ENCODE results near the gene LRRC41.
"Not testable (repeated sequence)": the region's sequence is repeated elsewhere in the genome, so short reads cannot be mapped to it uniquely, and the experiment has no call there.

LRRC41 gene, protein sequence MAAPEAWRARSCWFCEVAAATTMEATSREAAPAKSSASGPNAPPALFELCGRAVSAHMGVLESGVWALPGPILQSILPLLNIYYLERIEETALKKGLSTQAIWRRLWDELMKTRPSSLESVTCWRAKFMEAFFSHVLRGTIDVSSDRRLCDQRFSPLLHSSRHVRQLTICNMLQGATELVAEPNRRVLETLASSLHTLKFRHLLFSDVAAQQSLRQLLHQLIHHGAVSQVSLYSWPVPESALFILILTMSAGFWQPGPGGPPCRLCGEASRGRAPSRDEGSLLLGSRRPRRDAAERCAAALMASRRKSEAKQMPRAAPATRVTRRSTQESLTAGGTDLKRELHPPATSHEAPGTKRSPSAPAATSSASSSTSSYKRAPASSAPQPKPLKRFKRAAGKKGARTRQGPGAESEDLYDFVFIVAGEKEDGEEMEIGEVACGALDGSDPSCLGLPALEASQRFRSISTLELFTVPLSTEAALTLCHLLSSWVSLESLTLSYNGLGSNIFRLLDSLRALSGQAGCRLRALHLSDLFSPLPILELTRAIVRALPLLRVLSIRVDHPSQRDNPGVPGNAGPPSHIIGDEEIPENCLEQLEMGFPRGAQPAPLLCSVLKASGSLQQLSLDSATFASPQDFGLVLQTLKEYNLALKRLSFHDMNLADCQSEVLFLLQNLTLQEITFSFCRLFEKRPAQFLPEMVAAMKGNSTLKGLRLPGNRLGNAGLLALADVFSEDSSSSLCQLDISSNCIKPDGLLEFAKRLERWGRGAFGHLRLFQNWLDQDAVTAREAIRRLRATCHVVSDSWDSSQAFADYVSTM

DNA sequence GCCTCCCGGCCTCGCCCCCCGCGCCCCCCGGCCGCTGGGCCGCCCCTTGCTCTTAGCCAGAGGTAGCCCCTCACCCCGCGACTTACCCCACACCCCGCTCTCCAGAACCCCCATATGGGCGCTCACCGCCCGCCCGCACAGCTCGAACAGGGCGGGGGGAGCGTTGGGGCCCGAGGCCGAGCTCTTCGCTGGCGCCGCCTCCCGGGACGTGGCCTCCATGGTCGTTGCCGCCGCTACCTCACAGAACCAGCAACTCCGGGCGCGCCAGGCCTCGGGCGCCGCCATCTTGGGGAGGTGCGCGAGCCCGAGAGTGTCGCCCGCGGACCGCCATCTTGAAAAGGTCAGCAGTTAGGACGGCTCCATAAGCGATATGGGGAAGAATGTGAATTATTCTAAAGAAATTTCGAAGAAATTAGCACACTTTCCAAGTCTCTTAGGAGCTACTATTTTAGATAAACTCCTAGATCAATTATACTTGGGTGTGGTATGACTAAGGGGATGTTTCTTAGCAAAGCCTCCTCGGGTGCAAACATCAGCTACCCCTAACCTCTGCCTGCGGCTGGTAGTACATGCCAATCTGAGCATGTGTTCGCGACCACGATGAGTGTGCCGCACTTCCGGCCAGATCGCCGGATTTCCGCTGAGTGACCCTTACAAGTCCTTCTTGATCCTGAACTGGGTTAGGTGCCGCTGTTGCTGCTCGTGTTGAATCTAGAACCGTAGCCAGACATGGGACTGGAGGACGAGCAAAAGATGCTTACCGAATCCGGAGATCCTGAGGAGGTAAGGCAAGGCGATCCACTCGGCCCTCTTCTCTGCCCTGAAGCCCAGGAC, at the start of gene LRRC41, which contains the start of gene UQCRH:
TSS of gene LRRC41 (minus strand) at position 579 of the 834 bp plus-strand sequence. CDS start at position 285, 294 bp downstream.
TSS of gene UQCRH (plus strand) at position 661 of the 834 bp plus-strand sequence. CDS start at position 730, 69 bp downstream.
- DNase-seq (ENCODE audit: low read depth in 2 of 3, low spot score in 2 of 3): peak; percentile 84 to 88 (median 86)

DNA sequence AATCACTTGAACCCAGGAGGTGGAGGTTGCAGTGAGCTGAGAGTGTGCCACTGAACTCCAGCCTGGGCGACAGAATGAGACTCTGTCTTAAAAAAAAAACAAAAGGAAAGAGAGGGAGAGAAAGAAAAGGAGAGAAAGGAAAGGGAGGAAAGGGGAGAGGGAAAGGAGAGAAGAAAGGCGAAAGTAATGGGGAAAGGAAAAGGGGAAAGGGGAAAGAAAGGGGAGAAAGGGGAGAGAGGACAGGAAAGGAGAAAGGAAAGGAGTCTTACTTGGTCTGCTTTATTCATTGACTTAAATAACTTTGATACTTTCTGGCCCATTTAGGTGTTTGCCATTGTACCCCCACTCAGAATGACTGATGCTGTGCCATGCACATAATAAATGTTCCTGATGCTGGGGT, 48.9 kb upstream of the LRRC41 start:
- DNase-seq (ENCODE audit: low read depth in 2 of 3, low spot score in 2 of 3): no peak

DNA sequence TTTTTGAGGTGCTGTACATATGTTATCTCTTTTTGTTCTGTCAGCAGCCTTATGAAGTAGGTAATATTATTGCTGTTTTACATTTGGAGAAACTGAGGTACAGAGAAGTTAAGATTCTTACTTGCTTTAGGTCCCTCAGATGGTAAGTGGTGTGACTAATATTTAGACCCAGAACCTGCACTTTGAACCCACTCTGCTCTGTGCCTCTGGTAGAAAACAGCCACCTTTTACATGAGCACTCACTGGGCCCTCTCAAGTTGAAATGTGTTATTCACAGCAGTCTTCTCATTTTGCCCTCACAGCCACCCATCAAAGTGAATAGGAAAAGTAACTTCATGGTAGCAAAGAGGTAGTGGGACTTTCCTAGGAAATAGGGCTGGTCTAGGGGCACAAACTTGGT, 41.9 kb upstream of the LRRC41 start:
- no peak for DNase-seq (ENCODE audit: low read depth in 2 of 3, low spot score in 2 of 3)

DNA sequence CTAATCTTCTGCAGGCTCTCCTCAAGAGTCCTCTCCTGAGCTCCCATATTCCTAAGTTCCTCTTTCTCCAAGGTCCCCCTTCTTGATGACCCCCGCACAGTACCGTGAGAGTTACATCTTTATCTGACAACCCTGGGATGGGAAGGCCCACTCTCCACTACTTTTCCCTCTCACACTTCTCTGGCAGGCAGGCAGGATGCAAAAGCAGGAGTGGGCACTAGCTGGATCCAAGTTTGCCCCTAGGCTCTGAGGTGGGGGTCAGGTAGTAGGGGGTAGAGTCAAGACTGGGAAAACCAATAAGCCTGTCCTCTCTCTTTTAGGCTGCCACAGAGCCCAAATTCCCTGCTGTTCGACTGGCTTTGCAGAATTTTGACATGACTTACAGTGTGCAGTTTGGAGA, 41.1 kb upstream of the LRRC41 start:
- no peak for DNase-seq (ENCODE audit: low read depth in 2 of 3, low spot score in 2 of 3)

DNA sequence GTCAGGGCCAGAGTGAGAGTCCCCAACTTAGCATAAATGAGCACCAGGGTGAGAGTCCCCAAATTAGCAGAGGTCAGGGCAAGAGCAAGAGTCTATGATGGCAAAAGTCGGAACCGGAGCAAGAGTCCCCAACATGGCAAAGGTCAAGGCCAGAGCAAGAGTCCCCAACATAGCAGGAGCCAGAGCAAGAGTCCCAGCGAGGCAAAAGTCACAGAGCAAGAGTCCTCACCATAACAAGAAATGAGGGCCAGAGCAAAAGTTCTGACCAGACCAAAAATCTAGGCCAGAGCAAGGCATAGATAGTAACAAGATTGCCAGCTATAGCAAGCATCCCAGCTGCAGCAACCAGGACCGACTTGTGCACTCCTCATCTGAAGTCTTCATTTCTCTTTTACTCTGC, 40.3 kb upstream of the LRRC41 start:
- DNase-seq (ENCODE audit: low read depth in 2 of 3, low spot score in 2 of 3): no peak

DNA sequence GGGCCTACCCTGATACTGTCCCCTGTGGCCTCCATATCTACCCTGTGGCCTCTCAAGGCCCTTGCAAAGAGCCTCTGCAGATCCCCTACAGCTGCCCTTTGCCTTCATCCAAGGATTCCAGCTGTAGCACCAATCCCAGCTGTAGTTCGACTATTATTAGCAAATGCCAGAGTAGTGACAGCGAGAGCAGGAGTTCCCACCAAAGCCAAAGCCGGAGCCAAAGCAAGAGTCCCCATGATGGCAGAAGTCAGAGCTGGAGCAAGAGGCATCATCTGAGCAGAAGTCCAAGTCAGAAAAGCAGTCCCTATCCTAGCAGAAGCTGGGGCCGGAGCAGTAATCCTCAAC, 39.9 kb upstream of the LRRC41 start:
- DNase-seq (ENCODE audit: low read depth in 2 of 3, low spot score in 2 of 3): no peak

DNA sequence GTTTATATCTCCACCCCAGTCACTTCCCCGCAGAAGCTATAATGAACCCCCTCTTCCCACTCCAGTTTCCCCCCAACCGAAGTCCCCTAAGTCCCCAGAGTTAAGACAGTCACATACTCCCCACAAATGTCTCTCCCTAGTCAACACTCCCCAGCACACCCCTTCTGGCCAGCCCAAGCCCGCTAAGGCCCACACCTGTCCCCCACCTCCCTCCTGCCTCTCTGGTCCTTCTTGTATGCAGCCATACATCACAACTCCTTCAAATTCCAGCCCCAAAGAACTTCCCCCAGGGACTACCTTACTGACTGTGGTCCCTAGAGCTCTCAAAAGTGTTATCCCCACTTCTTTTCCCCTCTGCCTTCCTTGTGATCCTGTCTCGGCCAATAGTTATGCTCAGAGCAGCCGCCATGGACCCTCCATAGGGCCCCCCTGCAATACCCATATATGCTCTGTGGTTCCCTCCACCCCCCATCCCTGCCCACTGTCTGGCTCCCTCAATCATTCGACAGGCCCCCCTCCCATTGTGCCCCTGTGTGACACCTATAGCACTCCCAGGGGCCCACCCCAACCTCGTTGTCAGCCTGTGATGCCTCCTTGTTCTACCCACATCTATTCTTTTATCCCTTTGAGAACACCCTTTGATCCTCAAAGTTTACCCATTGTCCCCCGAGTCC, 39.4 kb upstream of the LRRC41 start:
- DNase-seq (ENCODE audit: low read depth in 2 of 3, low spot score in 2 of 3): no peak

DNA sequence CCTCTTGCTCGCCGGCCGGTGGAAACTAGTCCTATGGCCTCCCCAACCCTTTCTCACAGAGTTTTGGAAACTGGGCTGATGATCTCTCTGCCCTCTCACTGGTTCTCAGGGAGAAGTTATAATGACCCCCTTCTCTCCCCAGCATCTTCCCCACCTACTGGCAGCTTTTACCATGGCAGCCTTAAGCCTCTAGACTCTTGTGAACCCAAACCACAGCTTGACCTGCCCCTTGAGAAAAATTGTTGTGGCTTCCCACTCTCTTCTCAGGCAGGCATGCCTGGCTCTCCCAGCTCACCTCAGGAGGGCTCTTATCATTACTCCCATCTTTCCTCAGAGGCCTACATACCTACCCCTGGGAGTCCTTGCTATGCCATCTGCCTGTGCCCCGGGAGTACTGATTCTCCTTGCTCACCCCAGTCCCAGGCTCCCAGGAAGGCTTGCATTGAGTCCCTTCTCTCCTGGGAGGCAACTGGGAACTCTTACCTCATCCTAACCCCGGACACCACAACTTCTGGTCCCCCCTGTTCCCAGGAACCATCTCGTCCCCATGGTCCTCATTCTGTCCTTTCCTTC, 38.8 kb upstream of the LRRC41 start:
- DNase-seq (ENCODE audit: low read depth in 2 of 3, low spot score in 2 of 3): no peak

DNA sequence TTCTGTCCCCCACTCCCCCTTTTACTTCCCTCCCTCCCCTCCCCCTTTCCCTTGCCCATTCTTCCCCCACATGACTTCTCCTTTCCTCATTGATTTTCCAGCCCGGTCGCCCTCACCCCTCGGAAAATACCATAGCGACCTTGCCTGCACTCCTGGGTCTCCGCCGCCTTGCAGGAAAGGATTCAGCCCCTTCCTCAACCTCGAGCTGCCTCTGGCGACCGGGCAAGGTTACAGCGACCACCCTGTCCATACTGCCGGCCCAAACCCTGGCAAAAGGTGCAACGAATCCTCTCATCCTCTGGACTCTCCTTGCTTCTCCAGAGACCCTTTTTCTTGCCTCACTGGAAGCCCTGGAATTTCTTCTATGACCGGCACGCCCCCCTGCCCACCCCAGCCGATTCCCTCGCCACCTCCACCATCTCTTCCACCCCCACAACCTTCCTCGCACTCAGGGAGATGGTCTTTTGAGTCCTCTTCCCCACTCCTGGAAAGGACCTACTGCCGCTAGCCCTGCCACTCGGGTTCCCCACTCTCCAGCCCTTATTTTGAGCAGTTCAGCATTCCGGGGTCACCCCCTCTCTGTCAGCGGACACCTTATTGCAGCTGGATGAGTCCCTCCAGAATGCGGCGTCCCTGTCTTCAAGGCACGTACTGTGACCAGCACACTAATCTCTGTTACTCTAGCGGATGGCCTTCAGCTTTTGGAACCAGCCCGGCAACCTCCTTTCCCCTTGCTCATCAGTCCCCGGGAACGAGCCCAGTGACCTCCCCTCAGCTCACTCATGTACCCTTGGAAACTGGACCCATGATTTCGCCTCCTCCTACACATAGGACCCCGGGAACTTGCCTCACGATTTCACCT, 38.0 kb upstream of the LRRC41 start:
- DNase-seq (ENCODE audit: low read depth in 2 of 3, low spot score in 2 of 3): no peak

DNA sequence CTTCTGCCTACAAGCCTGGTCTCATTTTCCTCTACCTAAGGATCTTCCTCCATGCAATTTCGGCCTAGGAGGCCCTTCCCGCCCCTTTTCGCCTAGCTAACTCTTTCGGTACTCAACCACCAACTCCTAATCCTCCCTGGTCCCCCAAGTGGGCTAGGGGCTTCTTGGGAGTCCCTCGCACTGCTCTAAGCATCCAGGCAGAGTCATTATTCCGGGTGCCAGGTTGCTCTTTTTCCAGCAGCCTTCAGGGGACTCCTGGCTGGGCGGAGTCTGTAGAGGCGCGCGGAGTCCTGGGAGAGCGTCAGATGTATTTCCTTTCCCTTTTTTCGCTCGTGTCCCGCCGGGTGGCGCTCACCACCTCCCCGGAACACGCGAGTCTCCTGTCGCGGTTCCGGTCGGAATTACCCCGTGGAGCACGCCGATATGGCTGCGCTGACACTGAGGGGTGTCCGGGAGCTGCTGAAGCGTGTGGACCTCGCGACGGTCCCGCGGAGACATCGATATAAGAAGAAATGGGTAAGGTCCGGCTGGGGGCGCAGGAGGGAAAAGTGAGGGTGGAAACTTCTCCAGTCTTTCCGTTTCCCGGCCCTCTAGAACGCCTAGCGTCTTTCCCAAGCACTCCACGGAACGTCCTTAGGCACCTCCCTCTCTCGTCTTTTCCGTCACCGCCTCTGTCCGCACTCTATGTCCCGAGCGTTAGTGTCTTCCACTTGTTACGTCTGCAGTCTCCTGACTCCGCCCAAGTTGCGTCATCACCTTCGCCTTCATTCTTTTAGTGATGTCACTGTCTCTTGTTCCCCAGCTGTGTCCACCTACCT, 37.2 kb upstream of the LRRC41 start, which contains the start of gene NSUN4:
TSS of gene NSUN4 (plus strand) at position 404 of the 818 bp plus-strand sequence. CDS start at position 424, 20 bp downstream.
- peak; percentile 54 to 68 (median 62) for DNase-seq (ENCODE audit: low read depth in 2 of 3, low spot score in 2 of 3)

DNA sequence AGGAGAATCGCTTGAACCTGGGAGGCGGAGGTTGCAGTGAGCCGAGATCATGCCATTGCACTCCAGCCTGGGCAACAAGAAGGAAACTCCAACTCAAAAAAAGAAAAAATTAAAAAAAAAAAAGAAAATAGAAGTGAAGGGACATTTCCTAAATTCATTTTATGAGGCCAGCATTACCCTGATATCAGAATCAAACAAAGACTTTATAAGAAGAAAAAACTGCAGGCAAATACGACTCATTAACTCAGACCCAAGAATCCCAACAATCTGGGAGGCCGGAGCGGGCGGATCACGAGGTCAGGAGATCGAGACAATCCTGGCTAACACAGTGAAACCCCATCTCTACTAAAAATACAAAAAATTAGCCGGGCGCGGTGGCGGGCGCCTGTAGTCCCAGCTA, 34.0 kb upstream of the LRRC41 start:
- DNase-seq (ENCODE audit: low read depth in 2 of 3, low spot score in 2 of 3): not testable (repeated sequence)

DNA sequence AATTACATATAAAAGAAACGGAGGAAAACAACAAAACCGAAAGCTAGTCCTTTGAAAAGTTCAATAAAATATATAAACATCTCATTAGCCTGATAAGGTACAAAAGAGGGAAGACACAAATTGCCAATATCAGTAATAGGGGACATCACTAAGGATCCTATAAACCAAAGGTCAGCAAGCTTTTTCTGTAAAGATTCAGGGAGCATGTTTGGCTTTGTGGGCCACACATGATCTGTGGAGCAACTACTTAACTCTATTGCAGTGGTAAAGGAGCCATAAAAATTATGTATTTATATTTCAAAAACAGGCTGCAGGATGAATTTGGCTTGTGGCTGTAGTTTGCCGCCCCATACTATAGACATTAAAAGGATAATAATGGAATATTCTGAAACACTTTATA, 31.7 kb upstream of the LRRC41 start:
- DNase-seq (ENCODE audit: low read depth in 2 of 3, low spot score in 2 of 3): no peak

DNA sequence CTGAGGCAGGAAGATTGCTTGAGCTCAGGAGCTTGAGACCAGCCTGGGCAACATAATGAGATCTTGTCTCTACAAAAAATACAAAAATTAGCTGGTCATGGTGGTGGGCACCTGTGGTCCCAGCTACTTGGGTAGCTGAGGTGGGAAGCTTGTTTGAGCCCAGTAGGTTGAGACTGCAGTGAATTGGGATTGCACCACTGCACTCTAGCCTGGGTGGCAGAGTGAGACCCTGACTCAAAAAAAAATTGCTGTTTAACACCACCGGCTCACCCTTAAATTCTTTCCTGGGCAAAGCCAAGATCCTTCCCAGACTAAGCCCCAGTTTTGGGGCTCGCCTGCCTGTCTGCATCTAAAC, 30.6 kb upstream of the LRRC41 start:
- DNase-seq (ENCODE audit: low read depth in 2 of 3, low spot score in 2 of 3): no peak

DNA sequence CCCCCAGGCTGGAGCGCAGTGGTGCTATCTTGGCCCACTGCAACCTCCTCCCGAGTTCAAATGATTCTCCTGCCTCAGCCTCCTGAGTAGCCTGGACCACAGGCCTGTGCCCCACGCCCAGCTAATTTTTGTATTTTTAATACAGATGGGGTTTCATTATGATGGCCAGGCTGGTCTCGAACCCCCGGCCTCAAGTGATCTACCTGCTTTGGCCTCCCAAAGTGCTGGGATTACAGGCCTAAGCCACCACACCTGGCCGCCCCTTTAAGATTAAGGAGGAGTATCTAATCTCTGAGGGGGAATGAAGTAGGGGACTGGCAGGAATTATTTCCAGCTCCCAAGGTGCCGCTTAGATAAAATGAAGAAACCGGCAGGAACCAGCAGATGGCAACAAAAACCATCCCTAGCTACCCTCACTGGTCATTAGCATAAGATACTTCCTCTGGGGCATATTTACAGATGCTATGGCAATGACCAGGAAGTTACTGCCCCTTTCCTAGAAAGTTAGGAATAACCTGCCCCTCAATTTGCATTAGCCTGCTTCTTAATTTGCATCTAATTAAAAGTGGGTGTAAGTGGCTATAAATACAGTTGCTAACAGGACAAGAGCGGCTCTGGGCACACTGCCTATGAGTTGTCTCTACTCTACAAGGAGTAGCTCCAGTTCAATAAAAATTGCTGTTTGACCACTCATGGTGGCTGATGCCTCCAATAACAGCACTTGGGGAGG, 30.0 kb upstream of the LRRC41 start:
- no peak for DNase-seq (ENCODE audit: low read depth in 2 of 3, low spot score in 2 of 3)

DNA sequence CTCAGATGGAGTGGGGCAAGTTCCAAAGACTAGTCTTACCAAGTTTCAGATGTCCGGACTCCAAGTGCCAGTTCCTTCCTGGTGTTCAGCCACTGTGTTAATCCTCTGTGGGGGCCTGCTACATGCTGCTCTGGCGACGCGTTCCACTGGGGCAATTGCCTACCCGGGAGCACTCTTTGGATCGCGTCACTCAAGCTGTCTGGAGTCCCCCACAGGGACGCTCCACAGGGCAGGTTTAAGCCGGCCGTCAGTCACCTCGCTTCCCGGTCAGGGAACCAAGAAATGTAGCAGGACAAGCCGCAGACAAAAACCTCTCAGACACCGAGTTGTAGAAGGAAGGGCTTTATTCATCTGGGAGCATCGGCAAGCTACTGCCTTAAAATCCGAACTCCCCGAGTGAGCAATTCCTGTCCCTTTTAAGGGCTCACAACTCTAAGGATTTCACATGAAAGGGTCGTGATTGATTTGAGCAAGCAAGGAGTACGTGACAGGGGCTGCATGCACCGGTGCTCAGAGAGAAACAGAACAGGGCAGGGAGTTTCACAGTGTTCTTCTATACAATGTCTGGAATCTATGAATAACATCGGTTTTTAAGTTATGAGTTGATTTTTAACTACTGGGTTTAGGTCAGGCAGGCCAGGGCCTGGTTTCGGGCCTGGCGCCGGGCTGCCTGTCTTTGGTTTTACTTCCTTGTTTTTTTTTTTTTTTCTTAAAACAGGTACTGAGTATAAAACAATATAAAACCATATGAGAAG, 28.5 kb upstream of the LRRC41 start:
- not testable (repeated sequence) for DNase-seq (ENCODE audit: low read depth in 2 of 3, low spot score in 2 of 3)

DNA sequence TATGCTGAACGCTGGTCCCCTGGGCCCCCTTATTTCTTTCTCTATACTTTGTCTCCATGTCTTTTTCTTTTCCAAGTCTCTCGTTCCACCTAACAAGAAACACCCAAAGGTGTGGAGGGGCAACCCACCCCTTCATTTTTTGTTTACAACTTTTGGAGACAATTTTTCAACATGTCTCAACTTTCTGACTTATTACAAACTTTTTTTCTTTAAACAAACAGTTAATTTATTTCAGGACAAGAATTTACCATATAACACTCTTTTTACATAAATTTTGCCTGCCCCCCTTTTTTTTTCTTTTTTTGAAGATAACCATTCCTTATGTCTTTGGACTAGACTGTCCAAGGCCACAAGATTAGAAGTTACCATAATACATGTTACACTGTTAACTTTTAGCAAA, 27.0 kb upstream of the LRRC41 start:
- DNase-seq (ENCODE audit: low read depth in 2 of 3, low spot score in 2 of 3): not testable (repeated sequence)

DNA sequence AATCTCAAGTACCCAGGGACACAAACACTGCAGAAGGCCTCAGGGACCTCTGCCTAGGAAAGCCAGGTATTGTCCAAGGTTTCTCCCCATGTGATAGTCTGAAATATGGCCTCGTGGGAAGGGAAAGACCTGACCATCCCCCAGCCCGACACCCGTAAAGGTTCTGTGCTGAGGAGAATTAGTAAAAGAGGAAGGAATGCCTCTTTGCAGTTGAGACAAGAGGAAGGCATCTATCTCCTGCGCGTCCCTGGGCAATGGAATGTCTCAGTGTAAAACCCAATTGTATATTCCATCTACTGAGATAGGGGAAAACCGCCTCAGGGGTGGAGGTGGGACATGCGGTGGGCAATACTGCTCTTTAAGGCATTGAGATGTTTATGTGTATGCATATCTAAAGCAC, 26.4 kb upstream of the LRRC41 start:
- DNase-seq (ENCODE audit: low read depth in 2 of 3, low spot score in 2 of 3): not testable (repeated sequence)
